NCI-H1105 treated with DMSO at 0.1 percent for 48 hours (cell line): Measurements from ENCODE around the gene AGAP2.
"Not testable (repeated sequence)": the region's sequence is repeated elsewhere in the genome, so short reads cannot be mapped to it uniquely, and the experiment has no call there.

ENCODE experiments used
- DNase-seq: peaks from one replicate; lab custom pipeline; 2025; lab: John Stamatoyannopoulos, UW

AGAP2 gene

GRCh38 chr12:57722716-57723629 lies 15.6 kb downstream of the AGAP2 start:
- DNase-seq: no peak

- not testable (repeated sequence) for DNase-seq
These were observed 16.5 kb downstream of the AGAP2 start for GRCh38 chr12:57721846-57722608.

- no peak for DNase-seq
These were observed 17.6 kb downstream of the AGAP2 start for GRCh38 chr12:57720606-57721595.

- DNase-seq: no peak
These were observed 18.6 kb downstream of the AGAP2 start for GRCh38 chr12:57719777-57720605.

- DNase-seq: no peak
These were observed 19.7 kb downstream of the AGAP2 start for GRCh38 chr12:57718641-57719528.

GRCh38 chr12:57717846-57718640 lies 20.5 kb downstream of the AGAP2 start:
- DNase-seq: no peak

- DNase-seq: no peak
These were observed 21.4 kb downstream of the AGAP2 start for GRCh38 chr12:57717131-57717530.

GRCh38 chr12:57716305-57716704 lies 22.2 kb downstream of the AGAP2 start:
- DNase-seq: no peak

GRCh38 chr12:57715786-57716185 lies 22.8 kb downstream of the AGAP2 start:
- DNase-seq: no peak

- DNase-seq: not testable (repeated sequence)
These were observed 23.4 kb downstream of the AGAP2 start for GRCh38 chr12:57715036-57715748.

GRCh38 chr12:57713209-57713608 lies 25.3 kb downstream of the AGAP2 start:
- DNase-seq: no peak

- no peak for DNase-seq
These were observed 25.8 kb downstream of the AGAP2 start for GRCh38 chr12:57712701-57713100.

GRCh38 chr12:57708296-57708695 lies 30.2 kb downstream of the AGAP2 start:
- no peak for DNase-seq

- no peak for DNase-seq
These were observed 31.3 kb downstream of the AGAP2 start for GRCh38 chr12:57707250-57707649.

- DNase-seq: no peak
These were observed 38.2 kb downstream of the AGAP2 start for GRCh38 chr12:57700317-57700716.

GRCh38 chr12:57698414-57698813 lies 40.1 kb downstream of the AGAP2 start:
- no peak for DNase-seq

- DNase-seq: no peak
These were observed 41.5 kb downstream of the AGAP2 start for GRCh38 chr12:57697076-57697475.

GRCh38 chr12:57695770-57696432 lies 42.6 kb downstream of the AGAP2 start:
- DNase-seq: no peak
